Measurements from ENCODE around the gene SCARF1. TPM values are rescaled to one million over a fixed set of nuclear protein-coding genes. Genes with fewer than 3 reads are reported as not detected.

Gene SCARF1
- total RNA-seq, 1 experiment from 2014 or later, result 4.9 TPM

- no peak for TF ChIP-seq NR1H2 (CRISPR knock-in tag; IDR thresholded peaks at IDR 0.05)
- TF ChIP-seq ARID4B (CRISPR knock-in tag; IDR thresholded peaks at IDR 0.05; ENCODE audit: borderline replicate concordance), result no peak
- no peak for TF ChIP-seq ZNF121 (CRISPR knock-in tag; IDR thresholded peaks at IDR 0.05)
- no peak for TF ChIP-seq ZMAT4 (CRISPR knock-in tag; IDR thresholded peaks at IDR 0.05)
- no peak for TF ChIP-seq KAT7 (CRISPR knock-in tag; IDR thresholded peaks at IDR 0.05; ENCODE audit: borderline replicate concordance)
- no peak for TF ChIP-seq SOX15 (CRISPR knock-in tag; IDR thresholded peaks at IDR 0.05)
- no peak for TF ChIP-seq TP53 (CRISPR knock-in tag; IDR thresholded peaks at IDR 0.05)
- TF ChIP-seq CDX4 (CRISPR knock-in tag; IDR thresholded peaks at IDR 0.05; ENCODE audit: borderline replicate concordance), result no peak
- TF ChIP-seq ZNF671 (CRISPR knock-in tag; IDR thresholded peaks at IDR 0.05), result no peak
- no peak for TF ChIP-seq JAZF1 (CRISPR knock-in tag; IDR thresholded peaks at IDR 0.05)
- no peak for TF ChIP-seq E2F5 (CRISPR knock-in tag; IDR thresholded peaks at IDR 0.05)
- TF ChIP-seq ATF6 (CRISPR knock-in tag; IDR thresholded peaks at IDR 0.05), result no peak
- TF ChIP-seq TCF7 (CRISPR knock-in tag; IDR thresholded peaks at IDR 0.05; ENCODE audit: low read depth), result no peak
- no peak for TF ChIP-seq GRHL2 (CRISPR knock-in tag; IDR thresholded peaks at IDR 0.05; ENCODE audit: insufficient replicate concordance, severe bottlenecking)
- no peak for TF ChIP-seq CREM (CRISPR knock-in tag; IDR thresholded peaks at IDR 0.05)
- no peak for TF ChIP-seq ZNF532 (CRISPR knock-in tag; IDR thresholded peaks at IDR 0.05; ENCODE audit: borderline replicate concordance)
- Mint-ChIP-seq H3K4me1 (peaks cover 9% of the 10 kb centered on the region), H3K36me3 (peaks cover 6% of the 10 kb centered on the region), H3K27ac (no peak overlapping the region), H3K27me3 (ENCODE audit: low read depth) (no peaks in the 10 kb centered on the region), H3K4me3 (no peak overlapping the region), H3K9me3 (peaks cover 4% of the 10 kb centered on the region)
- ATAC-seq (no peak), DNase-seq (ENCODE audit: low spot score) (no peak)
- POLR2A ChIA-PET, result no interaction called here
- CTCF ChIA-PET, result interaction anchor here (2.0 to 3.7 kb wide), 2 partner anchors 23 to 32 kb away, joined by 10 to 24 read pairs; no protein-coding TSS in a partner anchor
Measured at GRCh38 chr17:1606352-1606985, 39.1 kb downstream of the SCARF1 start.
